IPS DF 6.9 (cell line): ENCODE results near the gene RUSC2.
"Not testable (repeated sequence)": the region's sequence is repeated elsewhere in the genome, so short reads cannot be mapped to it uniquely, and the experiment has no call there.

Experiments
- DNase-seq: peaks from one replicate; pipeline ENCODE4 v3.0.0-alpha.2; 2013; ENCODE audit warnings: low read depth, low spot score
- H3K27ac ChIP-seq: one replicate; pipeline ENCODE4 v1.5.1; 2013; ENCODE audit warnings: low read length, control low read depth
- H3K27me3 ChIP-seq: 2 replicates; pipeline ENCODE4 v1.6.1; 2013; ENCODE audit warnings: mild to moderate bottlenecking, low read length; ENCODE audit not compliant: control insufficient read depth, insufficient read depth
- H3K36me3 ChIP-seq: 2 replicates; pipeline ENCODE4 v1.6.1; 2013; ENCODE audit warnings: low read length; ENCODE audit not compliant: control insufficient read depth, insufficient read depth
- H3K4me1 ChIP-seq: 2 replicates; pipeline ENCODE4 v1.6.1; 2013; ENCODE audit warnings: low read length; ENCODE audit not compliant: control insufficient read depth, insufficient read depth
- H3K4me3 ChIP-seq: 2 replicates; pipeline ENCODE4 v1.5.1; 2013; ENCODE audit warnings: mild to moderate bottlenecking, low read length
- H3K9me3 ChIP-seq: 2 replicates; pipeline ENCODE4 v1.6.1; 2013; ENCODE audit warnings: low read length, inconsistent platforms; ENCODE audit not compliant: control insufficient read depth, insufficient read depth
- WGBS: extraction: QIAGEN DNeasy Blood & Tissue Kit; methylation state at CpG from one replicate; pipeline ENCODE4 v1.1.7; 2013; ENCODE audit warnings: mixed read lengths, missing lambda C conversion rate; ENCODE audit not compliant: insufficient read length, insufficient coverage; 5-methylcytosine and 5-hydroxymethylcytosine counted together

RUSC2 gene

DNA sequence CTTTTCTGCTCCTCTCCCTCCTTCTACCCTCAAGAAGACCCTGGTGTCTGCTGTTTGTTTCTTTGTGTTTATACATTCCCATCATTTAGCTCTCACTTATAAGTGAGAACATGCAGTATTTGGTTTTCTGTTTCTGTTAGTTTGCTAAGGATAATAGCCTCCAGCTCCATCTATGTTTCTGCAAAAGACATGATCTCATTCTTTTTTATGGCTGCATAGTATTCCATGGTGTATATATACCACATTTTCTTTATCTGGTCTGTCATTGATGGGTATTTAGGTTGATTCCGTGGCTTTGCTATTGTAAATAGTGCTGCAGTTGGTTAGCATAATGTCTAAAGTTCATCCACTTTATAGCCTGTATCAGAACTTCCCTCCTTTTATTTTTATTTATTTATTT, 3.2 kb downstream of the RUSC2 start:
- not testable (repeated sequence) for H3K9me3 ChIP-seq, H3K36me3 ChIP-seq, H3K4me1 ChIP-seq, DNase-seq, H3K27me3 ChIP-seq, H3K27ac ChIP-seq, H3K4me3 ChIP-seq
- WGBS = no CpG with 5 or more reads among the region's 1 CpG

GRCh38 chr9:35495984-35496383, 6.1 kb downstream of the RUSC2 start:
- H3K9me3 ChIP-seq = no peaks in the 10 kb centered on the region
- H3K27me3 ChIP-seq = no peaks in the 10 kb centered on the region
- H3K4me1 ChIP-seq = no peaks in the 10 kb centered on the region; the same call in 1 of the 2 replicates
- no peaks in the 10 kb centered on the region for H3K36me3 ChIP-seq
- no CpG with 5 or more reads among the region's 10 CpGs for WGBS
- H3K4me3 ChIP-seq = no peak overlapping the region
- no peak for DNase-seq
- H3K27ac ChIP-seq = no peak overlapping the region

DNA sequence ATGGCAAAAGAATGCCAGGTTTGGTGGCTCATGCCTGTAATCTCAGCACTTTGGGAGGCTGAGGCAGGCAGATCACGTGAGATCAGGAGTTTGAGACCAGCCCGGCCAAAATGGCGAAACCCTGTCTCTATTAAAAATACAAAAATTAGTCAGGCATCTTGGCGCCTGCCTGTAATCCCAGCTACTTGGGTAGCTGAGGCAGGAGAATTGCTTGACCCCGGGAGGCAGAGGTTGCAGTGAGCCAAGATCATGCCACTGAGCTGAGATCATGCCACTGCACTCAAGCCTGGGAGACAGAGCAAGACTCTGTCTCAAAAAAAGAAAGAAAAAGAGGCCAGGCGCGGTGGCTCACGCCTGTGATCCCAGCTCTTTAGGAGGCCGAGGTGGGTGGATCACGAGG, 8.3 kb downstream of the RUSC2 start:
- WGBS = no CpG with 5 or more reads among the region's 10 CpGs
- H3K9me3 ChIP-seq, H3K4me1 ChIP-seq, H3K27ac ChIP-seq, DNase-seq, H3K36me3 ChIP-seq, H3K4me3 ChIP-seq, H3K27me3 ChIP-seq: not testable (repeated sequence)

DNA sequence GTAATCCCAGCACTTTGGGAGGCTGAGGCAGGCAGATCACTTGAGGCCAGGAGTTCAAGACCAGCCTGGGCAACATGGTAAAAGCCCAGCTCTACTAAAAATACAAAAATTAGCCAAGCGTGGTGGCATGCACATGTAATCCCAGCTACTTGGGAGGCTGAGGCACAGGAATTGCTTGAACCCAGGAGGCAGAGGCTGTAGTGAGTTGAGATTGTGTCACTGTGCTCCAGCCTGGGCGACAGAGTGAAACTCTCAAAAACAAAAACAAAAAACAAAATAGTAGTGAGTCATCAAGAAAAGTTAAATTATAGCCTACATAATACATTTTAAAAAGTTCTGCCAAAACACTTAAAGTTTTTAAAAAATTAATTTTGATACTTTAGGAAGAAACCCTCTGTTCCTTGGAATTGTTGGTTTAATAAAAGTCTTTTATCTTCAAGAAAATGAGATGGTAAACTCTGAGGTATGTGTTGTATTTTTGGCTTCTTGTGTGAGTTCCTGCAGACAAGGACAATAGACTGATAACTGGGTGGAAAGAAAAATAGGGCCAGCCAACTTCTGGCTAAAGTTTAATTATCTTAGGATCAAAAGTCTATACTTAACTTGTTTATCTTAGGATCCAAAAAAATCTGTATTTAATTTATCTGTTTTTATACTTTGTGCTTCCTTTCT, 9.3 kb downstream of the RUSC2 start:
- Histone ChIP-seq H3K27ac (no peak overlapping the region), H3K27me3 (no peaks in the 10 kb centered on the region), H3K4me3 (no peak overlapping the region), H3K4me1 (no peaks in the 10 kb centered on the region; the same call in 1 of the 2 replicates), H3K9me3 (no peaks in the 10 kb centered on the region), H3K36me3 (no peaks in the 10 kb centered on the region)
- WGBS = no CpG with 5 or more reads among the region's 2 CpGs
- DNase-seq = no peak

GRCh38 chr9:35499701-35500030, 9.8 kb downstream of the RUSC2 start:
- Histone ChIP-seq H3K4me1 (no peaks in the 10 kb centered on the region; the same call in 1 of the 2 replicates), H3K27me3 (no peaks in the 10 kb centered on the region), H3K36me3 (no peaks in the 10 kb centered on the region), H3K4me3 (no peak overlapping the region), H3K27ac (no peak overlapping the region), H3K9me3 (no peaks in the 10 kb centered on the region)
- DNase-seq = no peak
- no CpG with 5 or more reads among the region's 2 CpGs for WGBS

DNA sequence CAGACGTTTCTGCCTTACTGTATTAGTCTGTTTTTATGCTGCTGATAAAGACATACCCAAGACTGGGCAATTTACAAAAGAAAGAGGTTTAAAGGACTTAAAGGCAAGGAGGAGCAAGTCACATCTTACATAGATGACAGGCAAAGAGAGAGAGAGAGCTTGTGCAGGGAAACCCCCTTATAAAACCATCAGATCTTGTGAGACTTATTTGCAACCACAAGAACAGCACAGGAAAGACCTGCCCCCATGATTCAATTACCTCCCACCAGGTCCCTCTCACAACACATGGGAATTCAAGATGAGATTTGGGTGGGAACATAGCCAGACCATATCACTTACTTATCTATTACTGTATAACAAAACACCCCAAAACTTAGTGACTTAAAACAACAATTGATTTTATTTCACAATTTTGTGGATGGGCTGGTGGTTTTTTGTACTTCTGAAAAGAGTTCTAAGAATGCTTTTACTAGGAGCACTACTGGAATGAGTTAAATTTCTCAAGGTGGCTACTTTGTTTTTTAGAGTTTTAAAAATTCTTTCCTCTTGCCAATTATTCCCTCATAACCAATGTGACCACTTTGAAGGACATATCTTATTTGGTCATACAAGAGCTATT, 10.3 kb downstream of the RUSC2 start:
- Histone ChIP-seq H3K4me3 (no peak overlapping the region), H3K36me3 (no peaks in the 10 kb centered on the region), H3K27me3 (no peaks in the 10 kb centered on the region), H3K4me1 (no peaks in the 10 kb centered on the region; the same call in 1 of the 2 replicates), H3K27ac (no peak overlapping the region), H3K9me3 (no peaks in the 10 kb centered on the region)
- WGBS = no CpG with 5 or more reads among the region's 1 CpG
- no peak for DNase-seq

GRCh38 chr9:35501946-35502345, 12.0 kb downstream of the RUSC2 start:
- H3K36me3 ChIP-seq = no peaks in the 10 kb centered on the region
- no peak overlapping the region for H3K27ac ChIP-seq
- H3K9me3 ChIP-seq = no peaks in the 10 kb centered on the region
- no peaks in the 10 kb centered on the region for H3K4me1 ChIP-seq
- H3K4me3 ChIP-seq = no peak overlapping the region
- no peak for DNase-seq
- WGBS = no CpG with 5 or more reads among the region's 1 CpG
- no peaks in the 10 kb centered on the region for H3K27me3 ChIP-seq

DNA sequence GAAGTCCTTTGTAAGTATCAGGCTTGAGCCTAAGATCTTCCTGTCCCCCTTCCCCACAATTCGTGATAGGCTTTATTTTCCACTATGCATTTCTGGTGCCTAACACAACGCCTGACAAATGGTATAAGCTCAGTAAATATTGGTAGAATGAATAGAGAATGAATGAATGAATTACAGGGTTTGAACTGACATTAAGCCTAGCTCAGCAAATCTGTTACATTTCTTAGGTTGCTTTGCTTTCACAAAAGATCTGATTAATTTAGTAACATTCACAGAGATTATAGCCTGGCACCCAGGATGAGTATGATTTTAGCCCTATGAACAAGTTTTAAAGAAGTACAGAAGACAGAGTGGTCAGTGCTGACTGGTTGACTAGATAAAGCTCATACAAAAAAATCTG, 16.4 kb downstream of the RUSC2 start:
- Histone ChIP-seq H3K4me3 (no peak overlapping the region), H3K9me3 (no peaks in the 10 kb centered on the region), H3K4me1 (no peaks in the 10 kb centered on the region), H3K27me3 (no peaks in the 10 kb centered on the region), H3K27ac (no peak overlapping the region), H3K36me3 (no peaks in the 10 kb centered on the region)
- no CpG with 5 or more reads among the region's 2 CpGs for WGBS
- DNase-seq = no peak

DNA sequence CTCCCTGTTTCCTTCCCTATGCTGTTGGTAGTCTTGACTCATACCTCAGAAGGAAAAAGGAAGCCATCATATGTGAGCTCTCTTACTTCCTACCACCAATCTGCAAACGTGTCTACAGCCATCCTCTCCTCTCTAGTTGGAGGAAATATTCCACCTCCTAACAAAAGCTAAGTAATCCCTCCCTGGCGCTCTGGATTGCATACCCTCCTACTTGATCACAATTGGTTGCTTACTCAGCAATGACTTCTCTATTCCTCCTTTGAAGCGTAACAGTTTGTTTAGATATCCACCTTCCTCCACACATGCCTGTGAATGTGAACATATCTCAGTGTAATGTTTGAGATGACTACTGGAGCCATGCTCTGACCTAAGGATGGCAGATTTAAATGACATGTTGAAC, 18.2 kb downstream of the RUSC2 start:
- no CpG with 5 or more reads among the region's 3 CpGs for WGBS
- no peak for DNase-seq

GRCh38 chr9:35510383-35510753, 20.5 kb downstream of the RUSC2 start:
- H3K9me3 ChIP-seq = no peaks in the 10 kb centered on the region
- no peaks in the 10 kb centered on the region for H3K36me3 ChIP-seq
- no CpG with 5 or more reads among the region's 3 CpGs for WGBS
- DNase-seq = no peak
- no peak overlapping the region for H3K4me3 ChIP-seq
- H3K4me1 ChIP-seq = no peaks in the 10 kb centered on the region
- H3K27me3 ChIP-seq = no peaks in the 10 kb centered on the region
- H3K27ac ChIP-seq = no peak overlapping the region

More for the DNA sequence above, 18.2 kb downstream of the RUSC2 start:
- Histone ChIP-seq H3K27ac (no peak overlapping the region), H3K9me3 (no peaks in the 10 kb centered on the region), H3K27me3 (no peaks in the 10 kb centered on the region), H3K4me3 (no peak overlapping the region), H3K4me1 (no peaks in the 10 kb centered on the region), H3K36me3 (no peaks in the 10 kb centered on the region)
